Rectal smooth muscle tissue (tissue), 1 donor: ENCODE results near the gene TAS2R60.

ENCODE experiments used
- H3K27ac ChIP-seq: one replicate; pipeline ENCODE4 v1.7.0; 2013; ENCODE audit warnings: low read depth, low read length, inconsistent platforms
- H3K27me3 ChIP-seq: one replicate; pipeline ENCODE4 v1.7.0; 2013; ENCODE audit warnings: low read length; ENCODE audit not compliant: control insufficient read depth, insufficient read depth
- H3K36me3 ChIP-seq: one replicate; pipeline ENCODE4 v1.7.0; 2013; ENCODE audit warnings: low read length; ENCODE audit not compliant: control insufficient read depth, insufficient read depth
- H3K4me1 ChIP-seq: one replicate; pipeline ENCODE4 v1.7.0; 2013; ENCODE audit warnings: low read length; ENCODE audit not compliant: control insufficient read depth, insufficient read depth
- H3K4me3 ChIP-seq: one replicate; pipeline ENCODE4 v1.7.0; 2013; ENCODE audit warnings: low read length
- H3K9ac ChIP-seq: one replicate; pipeline ENCODE4 v1.7.0; 2013; ENCODE audit warnings: low read length

TAS2R60 gene

DNA sequence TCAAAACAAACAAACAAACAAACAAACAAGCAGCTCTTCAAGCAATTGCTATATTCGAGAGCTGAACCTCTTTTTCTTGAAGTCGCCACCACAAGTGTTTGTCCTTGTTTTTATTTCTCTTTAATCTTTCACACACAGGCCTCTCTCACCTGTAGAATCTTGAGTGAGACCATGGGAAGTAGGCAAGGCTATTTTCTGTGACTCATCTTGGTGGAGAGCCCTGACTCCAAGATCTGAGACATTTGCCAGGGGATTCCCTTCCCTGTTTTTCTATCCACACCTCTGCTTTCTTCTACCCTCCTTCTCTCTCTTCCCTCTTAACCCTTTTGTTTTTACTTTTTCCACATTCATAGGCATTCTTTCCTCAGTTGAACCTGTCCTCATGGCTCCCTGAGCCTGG lies 8.0 kb upstream of the TAS2R60 start:
- H3K27ac ChIP-seq: no peak overlapping the region
- H3K36me3 ChIP-seq: no peaks in the 10 kb centered on the region
- no peak overlapping the region for H3K4me3 ChIP-seq
- H3K9ac ChIP-seq: no peak overlapping the region
- H3K4me1 ChIP-seq: no peaks in the 10 kb centered on the region
- no peaks in the 10 kb centered on the region for H3K27me3 ChIP-seq

- H3K4me1 ChIP-seq: no peaks in the 10 kb centered on the region
- no peaks in the 10 kb centered on the region for H3K27me3 ChIP-seq
- no peak overlapping the region for H3K9ac ChIP-seq
- no peak overlapping the region for H3K27ac ChIP-seq
- H3K36me3 ChIP-seq: no peaks in the 10 kb centered on the region
- H3K4me3 ChIP-seq: no peak overlapping the region
Observed at GRCh38 chr7:143436325-143436946, 6.8 kb upstream of the TAS2R60 start.

GRCh38 chr7:143437578-143437977 lies 5.7 kb upstream of the TAS2R60 start:
- Histone ChIP-seq H3K27ac (no peak overlapping the region), H3K4me1 (no peaks in the 10 kb centered on the region), H3K9ac (no peak overlapping the region)

DNA sequence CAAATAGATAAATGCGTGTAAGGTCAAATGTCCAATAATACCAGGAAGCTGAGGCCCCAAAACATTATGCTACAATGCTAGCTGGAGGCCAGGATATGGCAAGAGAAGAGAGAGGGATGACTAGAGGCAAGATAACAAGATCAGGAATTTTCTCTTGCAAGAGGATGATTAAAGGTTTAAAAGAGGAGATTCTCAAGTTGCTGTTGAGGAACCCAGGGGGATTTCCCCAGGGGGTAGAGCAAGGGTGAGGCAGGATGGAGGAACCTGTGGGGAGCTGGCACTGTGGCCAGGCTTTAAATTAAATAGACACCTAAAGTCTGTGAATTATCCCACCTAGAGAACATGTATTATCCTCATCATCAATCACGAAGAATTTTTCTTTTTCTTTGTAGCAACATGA lies 3.4 kb upstream of the TAS2R60 start:
- no peaks in the 10 kb centered on the region for H3K36me3 ChIP-seq
- H3K4me1 ChIP-seq: no peaks in the 10 kb centered on the region
- H3K27me3 ChIP-seq: no peaks in the 10 kb centered on the region
- no peak overlapping the region for H3K9ac ChIP-seq
- H3K4me3 ChIP-seq: no peak overlapping the region
- H3K27ac ChIP-seq: no peak overlapping the region

More at GRCh38 chr7:143437578-143437977, 5.7 kb upstream of the TAS2R60 start:
- Histone ChIP-seq H3K4me3 (no peak overlapping the region), H3K36me3 (no peaks in the 10 kb centered on the region), H3K27me3 (no peaks in the 10 kb centered on the region)

GRCh38 chr7:143444063-143444782 lies 970 bp downstream of the TAS2R60 start:
- Histone ChIP-seq H3K9ac (no peak overlapping the region), H3K27me3 (no peaks in the 10 kb centered on the region), H3K36me3 (no peaks in the 10 kb centered on the region), H3K27ac (no peak overlapping the region), H3K4me3 (no peak overlapping the region), H3K4me1 (no peaks in the 10 kb centered on the region)

DNA sequence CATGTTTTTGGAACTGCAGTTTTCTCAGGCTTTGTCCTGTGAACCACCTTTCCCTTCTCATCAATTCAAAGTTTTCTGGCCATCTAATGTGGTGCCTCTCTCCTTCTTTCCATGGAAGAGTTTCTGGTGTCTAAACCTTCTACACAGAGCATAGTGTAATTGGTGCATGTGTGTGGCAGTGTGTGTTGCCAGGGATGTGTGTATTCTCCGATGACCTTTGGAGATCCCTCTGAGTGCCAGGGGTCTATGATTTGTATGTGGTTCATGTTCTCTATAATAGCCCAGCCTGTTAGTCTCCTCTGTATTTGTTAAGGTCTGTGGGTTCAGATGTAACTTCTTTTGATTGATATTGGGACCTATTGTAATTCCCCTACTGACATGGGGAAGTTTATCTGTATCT lies 1.5 kb downstream of the TAS2R60 start:
- H3K27ac ChIP-seq: no peak overlapping the region
- no peak overlapping the region for H3K9ac ChIP-seq
- H3K27me3 ChIP-seq: no peaks in the 10 kb centered on the region
- H3K36me3 ChIP-seq: no peaks in the 10 kb centered on the region
- no peak overlapping the region for H3K4me3 ChIP-seq
- no peaks in the 10 kb centered on the region for H3K4me1 ChIP-seq

DNA sequence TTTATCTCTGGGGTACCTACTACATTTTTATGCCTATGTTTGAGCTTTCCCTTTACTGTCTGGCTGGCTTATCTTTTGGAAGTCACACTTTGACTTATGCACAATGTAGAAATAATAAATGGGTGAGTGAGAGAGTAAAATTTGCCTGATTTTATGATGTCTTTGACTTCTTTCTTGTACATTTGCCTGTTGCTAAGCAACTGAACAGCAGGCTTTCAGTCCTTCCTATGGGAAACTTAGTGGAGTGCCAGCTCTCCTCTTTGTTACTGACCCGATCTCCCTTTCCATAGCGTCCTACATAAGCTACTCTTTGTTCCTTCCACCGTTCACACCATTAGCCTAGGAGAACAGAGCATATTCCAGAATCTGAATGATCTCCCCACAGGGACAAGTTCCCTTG lies 4.2 kb downstream of the TAS2R60 start:
- no peak overlapping the region for H3K4me3 ChIP-seq
- no peak overlapping the region for H3K9ac ChIP-seq
- no peaks in the 10 kb centered on the region for H3K4me1 ChIP-seq
- H3K27ac ChIP-seq: no peak overlapping the region
- H3K36me3 ChIP-seq: no peaks in the 10 kb centered on the region
- H3K27me3 ChIP-seq: no peaks in the 10 kb centered on the region

DNA sequence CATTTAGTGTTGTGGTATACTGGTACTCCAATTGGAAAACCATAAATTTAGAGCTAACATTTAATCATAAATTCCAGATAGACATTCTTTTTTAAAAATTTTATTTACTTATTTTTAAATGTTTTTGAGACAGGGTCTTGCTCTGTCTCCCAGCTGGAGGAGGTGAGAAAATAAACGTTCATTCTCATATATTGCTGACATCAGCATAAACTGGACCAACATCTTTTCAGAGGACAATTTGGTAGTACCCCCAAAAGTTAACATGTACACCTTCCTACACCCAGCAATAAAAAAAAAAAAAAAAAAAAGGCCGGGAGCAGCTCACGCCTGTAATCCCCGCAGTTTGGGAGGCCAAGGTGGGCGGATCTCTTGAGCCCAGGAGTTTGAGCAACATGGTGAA lies 5.2 kb downstream of the TAS2R60 start:
- Histone ChIP-seq H3K27me3 (no peaks in the 10 kb centered on the region), H3K4me3 (no peak overlapping the region), H3K9ac (no peak overlapping the region), H3K27ac (no peak overlapping the region), H3K4me1 (no peaks in the 10 kb centered on the region), H3K36me3 (no peaks in the 10 kb centered on the region)

- H3K36me3 ChIP-seq: no peaks in the 10 kb centered on the region
- no peaks in the 10 kb centered on the region for H3K27me3 ChIP-seq
- H3K9ac ChIP-seq: no peak overlapping the region
- H3K27ac ChIP-seq: no peak overlapping the region
- no peak overlapping the region for H3K4me3 ChIP-seq
- no peaks in the 10 kb centered on the region for H3K4me1 ChIP-seq
Observed at GRCh38 chr7:143449793-143450192, 6.5 kb downstream of the TAS2R60 start.

DNA sequence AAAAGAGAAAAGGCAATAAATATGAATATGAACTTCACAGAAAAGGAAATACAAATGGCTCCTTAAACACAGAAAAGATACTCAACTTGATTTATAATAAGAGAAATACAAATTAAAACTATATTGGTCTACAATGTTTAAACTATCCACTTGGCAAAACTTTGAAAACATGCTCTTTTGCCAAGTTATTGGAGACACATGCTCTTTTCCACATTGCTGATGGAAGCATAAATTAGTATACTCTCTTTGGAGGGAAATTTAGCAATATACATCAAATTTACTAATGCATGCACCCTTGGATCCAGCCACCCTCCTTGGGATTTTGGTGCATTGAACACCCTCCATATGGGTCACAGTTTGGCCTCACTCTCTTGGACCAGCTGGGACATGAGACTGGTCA lies 7.9 kb downstream of the TAS2R60 start:
- no peaks in the 10 kb centered on the region for H3K4me1 ChIP-seq
- no peak overlapping the region for H3K9ac ChIP-seq
- no peak overlapping the region for H3K4me3 ChIP-seq
- H3K27me3 ChIP-seq: no peaks in the 10 kb centered on the region
- no peak overlapping the region for H3K27ac ChIP-seq
- no peaks in the 10 kb centered on the region for H3K36me3 ChIP-seq

GRCh38 chr7:143451746-143452145 lies 8.5 kb downstream of the TAS2R60 start:
- Histone ChIP-seq H3K36me3 (no peaks in the 10 kb centered on the region), H3K9ac (no peak overlapping the region), H3K27me3 (no peaks in the 10 kb centered on the region), H3K27ac (no peak overlapping the region), H3K4me1 (no peaks in the 10 kb centered on the region), H3K4me3 (no peak overlapping the region)

DNA sequence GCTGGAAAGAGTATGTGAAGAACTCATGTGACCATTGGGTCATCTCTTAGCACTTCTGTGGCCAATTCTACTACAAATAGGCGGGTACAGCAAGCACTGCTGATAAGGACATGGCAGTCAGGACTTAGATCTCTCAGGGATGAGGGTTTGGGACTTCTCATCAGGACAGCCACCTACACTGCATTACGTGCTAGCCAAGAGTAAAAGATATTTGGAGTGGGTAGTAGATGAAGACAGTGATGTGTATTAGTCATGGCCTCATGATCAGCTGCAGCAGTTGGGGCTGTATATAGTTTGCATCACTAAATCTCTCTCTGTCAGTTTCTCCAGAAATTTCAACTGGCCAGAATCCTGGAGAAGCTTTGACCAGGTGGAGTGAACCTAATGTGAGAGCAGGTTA lies 9.2 kb downstream of the TAS2R60 start:
- Histone ChIP-seq H3K27me3 (no peaks in the 10 kb centered on the region), H3K27ac (no peak overlapping the region), H3K36me3 (no peaks in the 10 kb centered on the region), H3K4me3 (no peak overlapping the region), H3K4me1 (no peaks in the 10 kb centered on the region), H3K9ac (no peak overlapping the region)

DNA sequence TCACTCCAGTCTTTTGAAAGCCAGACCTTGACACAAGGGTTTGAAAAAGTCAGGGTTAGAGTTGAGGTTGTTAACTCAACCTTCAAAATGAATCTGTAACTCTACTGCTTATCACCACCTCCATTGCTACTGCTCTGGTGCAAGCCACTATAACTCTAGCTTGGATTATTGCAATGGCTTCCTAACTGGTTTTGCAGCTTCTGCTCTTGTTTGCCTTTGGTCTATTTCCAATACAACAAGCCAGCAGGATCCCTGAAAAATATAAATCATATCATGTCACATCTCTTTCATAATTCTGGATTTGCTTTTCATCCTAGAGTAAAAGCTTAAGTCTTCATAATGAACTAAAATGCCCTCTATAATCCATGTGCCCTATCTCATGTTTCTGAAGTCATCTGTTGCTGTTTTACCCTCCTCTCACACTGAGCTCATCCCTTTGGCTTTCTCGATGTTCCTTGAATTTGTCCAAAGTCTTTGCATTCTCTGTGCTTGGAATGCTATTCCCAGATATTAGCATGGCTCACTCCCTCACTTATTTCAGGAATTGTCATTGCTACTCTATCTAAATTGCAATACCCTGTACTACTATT lies 10.9 kb downstream of the TAS2R60 start:
- H3K9ac ChIP-seq: no peak overlapping the region
- H3K27me3 ChIP-seq: no peaks in the 10 kb centered on the region
- no peaks in the 10 kb centered on the region for H3K4me1 ChIP-seq
- no peaks in the 10 kb centered on the region for H3K36me3 ChIP-seq
- H3K4me3 ChIP-seq: no peak overlapping the region
- no peak overlapping the region for H3K27ac ChIP-seq
